CD4-positive, CD25-positive, alpha-beta regulatory T cell (primary cell): ENCODE measurements around the gene GMDS. TPM values are rescaled to one million over a fixed set of nuclear protein-coding genes. Genes with fewer than 3 reads are reported as not detected.

Experiments used
- ATAC-seq, 2 donors: fragments of 150-1000 bp; cut with Tn5 transposase; one replicate each; pipeline ENCODE4 v1.10.0; 2021; ENCODE audit warnings: low read depth in 2 of 2, moderate number of reproducible peaks in 2 of 2, moderate library complexity in 1 of 2
- DNase-seq, 3 donors: peaks; one replicate each; pipeline versions ENCODE4 v3.0.0 to v3.0.0-alpha.2; 2012 to 2022; ENCODE audit warnings: mixed read lengths in 1 of 3
- H3K27ac ChIP-seq: one replicate; pipeline ENCODE4 v1.7.0; 2013; ENCODE audit warnings: mild to moderate bottlenecking, low read length; ENCODE audit not compliant: insufficient read depth, poor library complexity, severe bottlenecking
- H3K27me3 ChIP-seq: one replicate; pipeline ENCODE4 v1.7.0; 2013; ENCODE audit warnings: low read length; ENCODE audit not compliant: control insufficient read depth, insufficient read depth
- H3K36me3 ChIP-seq: one replicate; pipeline ENCODE4 v1.7.0; 2013; ENCODE audit warnings: mild to moderate bottlenecking, low read length, moderate library complexity; ENCODE audit not compliant: control insufficient read depth, insufficient read depth
- H3K4me1 ChIP-seq: 2 replicates; pipeline ENCODE4 v1.7.0; 2013; ENCODE audit warnings: mild to moderate bottlenecking, low read length; ENCODE audit not compliant: insufficient read depth, control insufficient read depth, poor library complexity, severe bottlenecking
- H3K4me3 ChIP-seq: one replicate; pipeline ENCODE4 v1.7.0; 2013; ENCODE audit warnings: low read depth, mild to moderate bottlenecking, low read length, moderate library complexity
- H3K9me3 ChIP-seq, 2 experiments: 1 replicate in 1 of 2; 2 replicates in 1 of 2; pipeline ENCODE4 v1.7.0; 2013; ENCODE audit warnings: low read length in 2 of 2, mild to moderate bottlenecking in 1 of 2, moderate library complexity in 1 of 2; ENCODE audit not compliant: control insufficient read depth in 2 of 2
- H3K27ac Mint-ChIP-seq, 3 donors: one replicate each; pipeline ENCODE4 v1.8.0; 2020 to 2022; ENCODE audit warnings: mild to moderate bottlenecking in 3 of 3, mixed read lengths in 3 of 3, moderate library complexity in 2 of 3
- H3K27me3 Mint-ChIP-seq: one replicate; pipeline ENCODE4 v1.8.0; 2022; ENCODE audit warnings: mild to moderate bottlenecking, mixed read lengths
- H3K36me3 Mint-ChIP-seq: one replicate; pipeline ENCODE4 v1.8.0; 2020; ENCODE audit warnings: mixed read lengths
- H3K4me1 Mint-ChIP-seq, 4 donors: one replicate each; pipeline ENCODE4 v1.8.0; 2020 to 2022; ENCODE audit warnings: mixed read lengths in 4 of 4, mild to moderate bottlenecking in 1 of 4
- H3K4me3 Mint-ChIP-seq, 4 donors: one replicate each; pipeline ENCODE4 v1.8.0; 2020 to 2022; ENCODE audit warnings: mild to moderate bottlenecking in 4 of 4, mixed read lengths in 4 of 4, moderate library complexity in 3 of 4
- H3K9me3 Mint-ChIP-seq, 7 donors: one replicate each; pipeline ENCODE4 v1.8.0; 2020 to 2022; ENCODE audit warnings: mixed read lengths in 7 of 7, mild to moderate bottlenecking in 3 of 7, moderate library complexity in 2 of 7
- polyA plus RNA-seq, 4 donors: library from polyadenylated mRNA; unstranded; fragments of 300-500 nt; fragmentation: Illumina TruSeq; gene quantifications; one replicate each; pipeline ENCODE4 v1.2.3, GENCODE V29; 2021
- total RNA-seq: library from RNA; stranded (reverse); gene quantifications from one replicate; pipeline ENCODE4 v1.2.3, GENCODE V29; 2022

The GMDS gene
- total and polyA plus RNA-seq, 5 donors from 2014 or later, result 17.5 to 23.9 (median 20.2) TPM

GRCh38 chr6:1634081-1634480 is 611.3 kb downstream of the GMDS start:
- H3K9me3 Mint-ChIP-seq, result peaks cover 0 to 3% (median 0%) of the 10 kb centered on the region in 7 donors
- H3K4me1 Mint-ChIP-seq, result no peaks in the 10 kb centered on the region
- no peak overlapping the region for H3K27ac Mint-ChIP-seq
- DNase-seq (no peak), ATAC-seq (no peak)
- no peak overlapping the region for H3K4me3 ChIP-seq
- H3K36me3 ChIP-seq, result no peaks in the 10 kb centered on the region
- no peak overlapping the region for H3K4me3 Mint-ChIP-seq
- peaks cover 17% of the 10 kb centered on the region for H3K36me3 Mint-ChIP-seq
- H3K9me3 ChIP-seq, result no peaks in the 10 kb centered on the region
- peaks cover 12% of the 10 kb centered on the region for H3K27me3 Mint-ChIP-seq
- no peaks in the 10 kb centered on the region for H3K27me3 ChIP-seq
- no peak overlapping the region for H3K27ac ChIP-seq
- H3K4me1 ChIP-seq, result no peaks in the 10 kb centered on the region

GRCh38 chr6:1633366-1634021 is 611.9 kb downstream of the GMDS start:
- peaks cover 17% of the 10 kb centered on the region for H3K36me3 Mint-ChIP-seq
- H3K4me1 Mint-ChIP-seq, result no peaks in the 10 kb centered on the region
- DNase-seq (no peak), ATAC-seq (no peak)
- no peak overlapping the region for H3K4me3 Mint-ChIP-seq
- H3K27ac Mint-ChIP-seq, result no peak overlapping the region
- Histone ChIP-seq H3K27ac (no peak overlapping the region), H3K4me1 (no peaks in the 10 kb centered on the region), H3K27me3 (no peaks in the 10 kb centered on the region), H3K36me3 (no peaks in the 10 kb centered on the region), H3K9me3 (no peaks in the 10 kb centered on the region), H3K4me3 (no peak overlapping the region)
- H3K9me3 Mint-ChIP-seq, result peaks cover 0 to 3% (median 0%) of the 10 kb centered on the region in 7 donors
- peaks cover 13% of the 10 kb centered on the region for H3K27me3 Mint-ChIP-seq

GRCh38 chr6:1631251-1631650 is 614.2 kb downstream of the GMDS start:
- no peak for ATAC-seq

GRCh38 chr6:1630771-1631217 is 614.6 kb downstream of the GMDS start:
- DNase-seq, result no peak
- Histone ChIP-seq H3K4me3 (no peak overlapping the region), H3K4me1 (no peaks in the 10 kb centered on the region), H3K9me3 (no peaks in the 10 kb centered on the region), H3K36me3 (no peaks in the 10 kb centered on the region), H3K27me3 (peaks cover 15% of the 10 kb centered on the region), H3K27ac (no peak overlapping the region)
- peaks cover 40% of the 10 kb centered on the region for H3K27me3 Mint-ChIP-seq
- no peak for ATAC-seq
- H3K27ac Mint-ChIP-seq, result no peak overlapping the region
- H3K4me3 Mint-ChIP-seq, result no peak overlapping the region
- peaks cover 11% of the 10 kb centered on the region for H3K36me3 Mint-ChIP-seq
- H3K4me1 Mint-ChIP-seq, result peaks cover 5 to 10% (median 6%) of the 10 kb centered on the region in 4 donors
- H3K9me3 Mint-ChIP-seq, result peaks cover 0 to 3% (median 0%) of the 10 kb centered on the region in 7 donors

More at GRCh38 chr6:1631251-1631650, 614.2 kb downstream of the GMDS start:
- Mint-ChIP-seq H3K36me3 (peaks cover 16% of the 10 kb centered on the region), H3K27ac (no peak overlapping the region), H3K9me3 (peaks cover 0 to 3% (median 0%) of the 10 kb centered on the region in 7 donors), H3K4me3 (no peak overlapping the region), H3K27me3 (peaks cover 36% of the 10 kb centered on the region), H3K4me1 (peaks cover 2 to 5% (median 3%) of the 10 kb centered on the region in 4 donors)
- no peak for DNase-seq
- no peaks in the 10 kb centered on the region for H3K4me1 ChIP-seq
- H3K9me3 ChIP-seq, result no peaks in the 10 kb centered on the region
- H3K36me3 ChIP-seq, result no peaks in the 10 kb centered on the region
- H3K27ac ChIP-seq, result no peak overlapping the region
- no peak overlapping the region for H3K4me3 ChIP-seq
- peaks cover 11% of the 10 kb centered on the region for H3K27me3 ChIP-seq

GRCh38 chr6:1630212-1630770 is 615.1 kb downstream of the GMDS start:
- peaks cover 44% of the 10 kb centered on the region for H3K27me3 Mint-ChIP-seq
- peaks cover 20% of the 10 kb centered on the region for H3K27me3 ChIP-seq

GRCh38 chr6:1629316-1629715 is 616.1 kb downstream of the GMDS start:
- H3K36me3 Mint-ChIP-seq, result peaks cover 6% of the 10 kb centered on the region
- Histone ChIP-seq H3K27me3 (peaks cover 21% of the 10 kb centered on the region), H3K4me1 (peaks cover 12% of the 10 kb centered on the region), H3K36me3 (no peaks in the 10 kb centered on the region), H3K4me3 (no peak overlapping the region), H3K9me3 (no peaks in the 10 kb centered on the region), H3K27ac (no peak overlapping the region)
- H3K9me3 Mint-ChIP-seq, result peaks cover 0 to 3% (median 0%) of the 10 kb centered on the region in 7 donors
- peaks cover 48% of the 10 kb centered on the region for H3K27me3 Mint-ChIP-seq
- H3K4me3 Mint-ChIP-seq, result no peak overlapping the region
- DNase-seq, result no peak
- no peak overlapping the region for H3K27ac Mint-ChIP-seq
- peaks cover 5 to 18% (median 9%) of the 10 kb centered on the region in 4 donors for H3K4me1 Mint-ChIP-seq
- no peak for ATAC-seq

More at GRCh38 chr6:1630212-1630770, 615.1 kb downstream of the GMDS start:
- ATAC-seq, result no peak
- H3K4me1 Mint-ChIP-seq, result peaks cover 5 to 14% (median 8%) of the 10 kb centered on the region in 4 donors
- peaks cover 10% of the 10 kb centered on the region for H3K36me3 Mint-ChIP-seq
- peaks cover 0 to 3% (median 0%) of the 10 kb centered on the region in 7 donors for H3K9me3 Mint-ChIP-seq
- H3K4me3 Mint-ChIP-seq, result no peak overlapping the region
- peaks cover 3% of the 10 kb centered on the region for H3K4me1 ChIP-seq
- H3K4me3 ChIP-seq, result no peak overlapping the region
- H3K27ac Mint-ChIP-seq, result no peak overlapping the region
- no peaks in the 10 kb centered on the region for H3K9me3 ChIP-seq
- no peak for DNase-seq
- no peaks in the 10 kb centered on the region for H3K36me3 ChIP-seq
- no peak overlapping the region for H3K27ac ChIP-seq

- no peaks in the 10 kb centered on the region for H3K36me3 ChIP-seq
- H3K4me3 ChIP-seq, result no peak overlapping the region
- H3K9me3 ChIP-seq, result no peaks in the 10 kb centered on the region
- no peak for ATAC-seq
- H3K9me3 Mint-ChIP-seq, result peaks cover 0 to 3% (median 0%) of the 10 kb centered on the region in 7 donors
- DNase-seq, result no peak
- H3K27me3 ChIP-seq, result peaks cover 24% of the 10 kb centered on the region
- no peak overlapping the region for H3K27ac Mint-ChIP-seq
- no peak overlapping the region for H3K4me3 Mint-ChIP-seq
- no peak overlapping the region for H3K27ac ChIP-seq
- peaks cover 54% of the 10 kb centered on the region for H3K27me3 Mint-ChIP-seq
- peaks cover 9% of the 10 kb centered on the region for H3K36me3 Mint-ChIP-seq
- peaks cover 5 to 21% (median 12%) of the 10 kb centered on the region in 4 donors for H3K4me1 Mint-ChIP-seq
- peaks cover 12% of the 10 kb centered on the region for H3K4me1 ChIP-seq
These were observed 617.4 kb downstream of the GMDS start for GRCh38 chr6:1627827-1628560.
